GM23338 (cell line): Measurements from ENCODE around the gene HBZ. TPM values are rescaled to one million over a fixed set of nuclear protein-coding genes. Genes with fewer than 3 reads are reported as not detected.

Experiments used
- ATAC-seq: fragments of 200-7000 bp; cut with Tn5 transposase; 3 replicates; pipeline ENCODE4 v1.9.1; 2020
- DNase-seq: peaks from one replicate; pipeline ENCODE4 v3.0.0-alpha.2; 2015; ENCODE audit warnings: low spot score
- H2AFZ ChIP-seq: fragments of 200-600 bp; sonication (generic); 2 replicates; pipeline ENCODE4 v1.8.0; 2016; ENCODE audit warnings: antibody characterized with exemption, mild to moderate bottlenecking, moderate library complexity
- H3F3A ChIP-seq: fragments of 200-600 bp; sonication (generic); replicated peaks from 2 replicates; pipeline ENCODE4 v1.8.0; 2017; ENCODE audit warnings: antibody characterized with exemption, mixed run types, low read depth
- H3K27ac ChIP-seq: fragments of 200-600 bp; sonication (generic); 2 replicates; pipeline ENCODE4 v1.6.1; 2016; ENCODE audit warnings: low read depth
- H3K27me3 ChIP-seq: fragments of 200-600 bp; sonication (generic); 2 replicates; pipeline ENCODE4 v1.8.0; 2016; ENCODE audit warnings: mild to moderate bottlenecking, mixed run types, moderate library complexity; ENCODE audit not compliant: insufficient read depth
- H3K36me3 ChIP-seq: fragments of 200-600 bp; sonication (generic); 2 replicates; pipeline ENCODE4 v1.8.0; 2016; ENCODE audit warnings: mild to moderate bottlenecking; ENCODE audit not compliant: insufficient read depth
- H3K4me1 ChIP-seq: fragments of 200-600 bp; sonication (generic); 2 replicates; pipeline ENCODE4 v1.8.0; 2016; ENCODE audit warnings: mild to moderate bottlenecking, moderate library complexity; ENCODE audit not compliant: insufficient read depth
- H3K4me2 ChIP-seq: fragments of 200-600 bp; sonication (generic); 2 replicates; pipeline ENCODE4 v1.7.1; 2017; ENCODE audit warnings: mixed run types
- H3K4me3 ChIP-seq: fragments of 200-600 bp; sonication (generic); 2 replicates; pipeline ENCODE4 v1.6.1; 2016; ENCODE audit warnings: mixed run types
- H3K79me2 ChIP-seq: fragments of 200-600 bp; sonication (generic); replicated peaks from 2 replicates; pipeline ENCODE4 v1.8.0; 2017; ENCODE audit warnings: mild to moderate bottlenecking; ENCODE audit not compliant: insufficient read depth
- H3K9me2 ChIP-seq: fragments of 200-600 bp; sonication (generic); 2 replicates; pipeline ENCODE4 v1.8.0; 2017; ENCODE audit not compliant: insufficient read depth
- H4K20me1 ChIP-seq: fragments of 200-600 bp; sonication (generic); replicated peaks from 2 replicates; pipeline ENCODE4 v1.8.0; 2017; ENCODE audit warnings: mild to moderate bottlenecking; ENCODE audit not compliant: insufficient read depth
- H3K27ac Mint-ChIP-seq: 2 replicates; pipeline ENCODE4 v1.8.0; 2020; ENCODE audit warnings: inconsistent platforms, mild to moderate bottlenecking, moderate library complexity, mixed read lengths
- H3K27me3 Mint-ChIP-seq: 3 replicates; pipeline ENCODE4 v1.8.0; 2022; ENCODE audit warnings: low read depth, mild to moderate bottlenecking, moderate library complexity, mixed read lengths, inconsistent platforms; ENCODE audit not compliant: insufficient read depth, poor library complexity
- H3K36me3 Mint-ChIP-seq: 3 replicates; pipeline ENCODE4 v1.8.0; 2021; ENCODE audit warnings: low read depth, mild to moderate bottlenecking, inconsistent platforms, moderate library complexity, mixed read lengths
- H3K4me1 Mint-ChIP-seq: 3 replicates; pipeline ENCODE4 v1.8.0; 2020; ENCODE audit warnings: mild to moderate bottlenecking, inconsistent platforms, mixed read lengths
- H3K4me3 Mint-ChIP-seq: 3 replicates; pipeline ENCODE4 v1.8.0; 2021; ENCODE audit warnings: moderate library complexity, mild to moderate bottlenecking, inconsistent platforms, mixed read lengths
- H3K9me3 Mint-ChIP-seq: 3 replicates; pipeline ENCODE4 v1.8.0; 2020; ENCODE audit warnings: moderate library complexity, mild to moderate bottlenecking, inconsistent platforms, mixed read lengths
- CREB1 ChIP-seq: fragments of 250-450 bp; sonication (Bioruptor Pico); IDR thresholded peaks from 2 replicates; pipeline ENCODE4 v1.5.0; 2020; ENCODE audit warnings: low read depth, mild to moderate bottlenecking, moderate library complexity
- ETS1 ChIP-seq: IDR thresholded peaks from 2 replicates; pipeline ENCODE4 v1.6.1; 2016; ENCODE audit warnings: antibody characterized with exemption
- EZH2 ChIP-seq: fragments of 200-600 bp; sonication (generic); IDR thresholded peaks from one replicate; pipeline ENCODE4 v1.8.0; 2017; ENCODE audit warnings: antibody characterized with exemption, mild to moderate bottlenecking, low read depth; ENCODE audit not compliant: unreplicated experiment
- EZH2phosphoT487 ChIP-seq: fragments of 200-600 bp; sonication (generic); IDR thresholded peaks from one replicate; pipeline ENCODE4 v1.8.1; 2018; ENCODE audit warnings: antibody characterized with exemption; ENCODE audit not compliant: unreplicated experiment
- JUNB ChIP-seq: IDR thresholded peaks from one replicate; pipeline ENCODE4 v1.6.1; 2016; ENCODE audit warnings: antibody characterized with exemption; ENCODE audit not compliant: unreplicated experiment
- NANOG ChIP-seq: IDR thresholded peaks from 2 replicates; pipeline ENCODE4 v1.6.1; 2016; ENCODE audit warnings: antibody characterized with exemption, borderline replicate concordance
- REST ChIP-seq: IDR thresholded peaks from one replicate; pipeline ENCODE4 v1.6.1; 2018; ENCODE audit warnings: antibody characterized with exemption; ENCODE audit not compliant: unreplicated experiment
- STAT1 ChIP-seq: IDR thresholded peaks from one replicate; pipeline ENCODE4 v1.6.1; 2016; ENCODE audit warnings: antibody characterized with exemption; ENCODE audit not compliant: unreplicated experiment
- ZNF114 ChIP-seq: fragments of 250-450 bp; sonication (Bioruptor Pico); IDR thresholded peaks from 2 replicates; pipeline ENCODE4 v1.5.0; 2020; ENCODE audit warnings: mild to moderate bottlenecking, moderate library complexity
- ZNF331 ChIP-seq: fragments of 250-450 bp; sonication (Bioruptor Pico); IDR thresholded peaks from 2 replicates; pipeline ENCODE4 v1.5.0; 2020; ENCODE audit warnings: low read depth, mild to moderate bottlenecking, moderate library complexity
- ZNF462 ChIP-seq: fragments of 250-450 bp; sonication (Bioruptor Pico); IDR thresholded peaks from 2 replicates; pipeline ENCODE4 v1.5.0; 2020; ENCODE audit warnings: mild to moderate bottlenecking, moderate library complexity
- polyA plus RNA-seq: library from polyadenylated mRNA; unstranded; fragments of >200 nt; fragmentation: Nextera tagmentation; extraction: Ambion mirVana; gene quantifications from 2 replicates; pipeline ENCODE4 v1.2.1, GENCODE V29; 2016
- total RNA-seq: library from RNA; depleted of rRNA; stranded (reverse); fragments of >200 nt; shearing (Covaris generic); gene quantifications from 2 replicates; pipeline ENCODE4 v1.2.3, GENCODE V29; 2014

The HBZ gene
- total and polyA plus RNA-seq, 2 experiments from 2014 or later = 0.39 TPM; not detected in 1

- no peaks in the 10 kb centered on the region for H3K36me3 ChIP-seq
- H3K4me3 Mint-ChIP-seq = no peak overlapping the region
- no peak overlapping the region for H3K4me2 ChIP-seq
- H3K9me3 Mint-ChIP-seq = peaks cover 4% of the 10 kb centered on the region; the same call in 2 of the 3 replicates
- DNase-seq (no peak), ATAC-seq (no peak)
- H3K36me3 Mint-ChIP-seq = no peaks in the 10 kb centered on the region; the same call in 2 of the 3 replicates
- no peak overlapping the region for H3K27ac ChIP-seq
- 0 out of 2 replicates have a peak, but pooled peaks cover 2% of the 10 kb centered on the region for H3K79me2 ChIP-seq
- no peak overlapping the region for H3K4me3 ChIP-seq
- no peaks in the 10 kb centered on the region for H3K4me1 ChIP-seq
- no peak for TF ChIP-seq ZNF331 (CRISPR knock-in tag)
- no peak for TF ChIP-seq ZNF114 (CRISPR knock-in tag)
- TF ChIP-seq CREB1 = no peak
- no peak for TF ChIP-seq STAT1
- no peak for TF ChIP-seq EZH2
- no peaks in the 10 kb centered on the region for H3K9me2 ChIP-seq
- no peak overlapping the region for H2AFZ ChIP-seq
- no peak overlapping the region for H3K27ac Mint-ChIP-seq
- H3K4me1 Mint-ChIP-seq = no peaks in the 10 kb centered on the region
- H4K20me1 ChIP-seq = no peaks in the 10 kb centered on the region
- H3K27me3 ChIP-seq = no peaks in the 10 kb centered on the region
- peaks cover 17% of the 10 kb centered on the region for H3K27me3 Mint-ChIP-seq
- no peaks in the 10 kb centered on the region; the same call in 1 of the 2 replicates for H3F3A ChIP-seq
Measured at GRCh38 chr16:142405-142967, 10.0 kb upstream of the HBZ start.

GRCh38 chr16:143047-143446, 9.4 kb upstream of the HBZ start:
- Mint-ChIP-seq H3K4me3 (no peak overlapping the region), H3K9me3 (peaks cover 4% of the 10 kb centered on the region; the same call in 2 of the 3 replicates), H3K36me3 (no peaks in the 10 kb centered on the region; the same call in 2 of the 3 replicates), H3K27me3 (peaks cover 17% of the 10 kb centered on the region), H3K27ac (no peak overlapping the region), H3K4me1 (no peaks in the 10 kb centered on the region)
- Histone ChIP-seq H3K27ac (no peak overlapping the region), H3K4me3 (no peak overlapping the region), H3K4me2 (no peak overlapping the region), H2AFZ (no peak overlapping the region), H3K27me3 (no peaks in the 10 kb centered on the region), H3K79me2 (no peaks in the 10 kb centered on the region), H3K36me3 (no peaks in the 10 kb centered on the region), H3K9me2 (no peaks in the 10 kb centered on the region), H3F3A (no peaks in the 10 kb centered on the region), H3K4me1 (no peaks in the 10 kb centered on the region), H4K20me1 (no peaks in the 10 kb centered on the region)
- no peak for DNase-seq
- no peak for ATAC-seq
- no peak for TF ChIP-seq REST
- no peak for TF ChIP-seq ZNF114 (CRISPR knock-in tag)
- TF ChIP-seq JUNB = no peak
- no peak for TF ChIP-seq CREB1
- no peak for TF ChIP-seq ZNF462 (CRISPR knock-in tag)
- no peak for TF ChIP-seq EZH2phosphoT487
- TF ChIP-seq ZNF331 (CRISPR knock-in tag) = no peak
- TF ChIP-seq ETS1 = no peak
- no peak for TF ChIP-seq NANOG
